Testis (tissue), 2 donors: Measurements from ENCODE around the gene SOX6.

ENCODE experiments used
- POLR2A ChIP-seq: fragments of 450-650 bp; IDR thresholded peaks from one replicate; pipeline ENCODE4 v1.6.1; 2017; ENCODE audit warnings: antibody characterized with exemption, mild to moderate bottlenecking, moderate library complexity
- TF ChIP-seq, protein P1 (sequence below), 3 experiments: fragments of 450-650 bp in 2 of 3; fragments of 200-600 bp in 1 of 3; sonication (generic) in 1 of 3; IDR thresholded peaks; one replicate each; pipeline ENCODE4 v1.5.1; 2016 to 2019; ENCODE audit warnings: antibody characterized with exemption in 3 of 3, mild to moderate bottlenecking in 2 of 3, moderate library complexity in 1 of 3

DNA sequence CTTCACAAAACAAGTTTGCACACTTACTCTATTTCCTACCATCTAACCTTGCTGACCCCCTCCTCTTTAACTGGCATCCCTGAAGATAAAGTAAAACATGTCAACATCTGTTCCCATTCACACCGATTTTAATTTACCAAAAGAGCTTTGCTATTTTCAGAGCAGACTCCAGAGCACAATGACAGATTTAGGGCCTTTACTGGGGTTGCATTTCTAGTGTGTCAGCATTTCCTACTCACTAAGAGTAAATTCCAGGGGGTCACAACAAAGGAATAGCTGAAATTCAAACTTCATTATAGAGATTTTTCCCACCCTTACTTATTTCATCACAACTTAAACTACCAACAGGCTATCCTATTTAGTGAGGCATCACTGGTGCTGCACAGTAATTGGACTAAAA lies 60.8 kb downstream of the SOX6 start:
- TF ChIP-seq, protein P1, sequence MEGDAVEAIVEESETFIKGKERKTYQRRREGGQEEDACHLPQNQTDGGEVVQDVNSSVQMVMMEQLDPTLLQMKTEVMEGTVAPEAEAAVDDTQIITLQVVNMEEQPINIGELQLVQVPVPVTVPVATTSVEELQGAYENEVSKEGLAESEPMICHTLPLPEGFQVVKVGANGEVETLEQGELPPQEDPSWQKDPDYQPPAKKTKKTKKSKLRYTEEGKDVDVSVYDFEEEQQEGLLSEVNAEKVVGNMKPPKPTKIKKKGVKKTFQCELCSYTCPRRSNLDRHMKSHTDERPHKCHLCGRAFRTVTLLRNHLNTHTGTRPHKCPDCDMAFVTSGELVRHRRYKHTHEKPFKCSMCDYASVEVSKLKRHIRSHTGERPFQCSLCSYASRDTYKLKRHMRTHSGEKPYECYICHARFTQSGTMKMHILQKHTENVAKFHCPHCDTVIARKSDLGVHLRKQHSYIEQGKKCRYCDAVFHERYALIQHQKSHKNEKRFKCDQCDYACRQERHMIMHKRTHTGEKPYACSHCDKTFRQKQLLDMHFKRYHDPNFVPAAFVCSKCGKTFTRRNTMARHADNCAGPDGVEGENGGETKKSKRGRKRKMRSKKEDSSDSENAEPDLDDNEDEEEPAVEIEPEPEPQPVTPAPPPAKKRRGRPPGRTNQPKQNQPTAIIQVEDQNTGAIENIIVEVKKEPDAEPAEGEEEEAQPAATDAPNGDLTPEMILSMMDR (IDR thresholded peaks at IDR 0.05): no peak
- no peak for TF ChIP-seq POLR2A
